ENCODE results near the gene SNAPC4.

DNA sequence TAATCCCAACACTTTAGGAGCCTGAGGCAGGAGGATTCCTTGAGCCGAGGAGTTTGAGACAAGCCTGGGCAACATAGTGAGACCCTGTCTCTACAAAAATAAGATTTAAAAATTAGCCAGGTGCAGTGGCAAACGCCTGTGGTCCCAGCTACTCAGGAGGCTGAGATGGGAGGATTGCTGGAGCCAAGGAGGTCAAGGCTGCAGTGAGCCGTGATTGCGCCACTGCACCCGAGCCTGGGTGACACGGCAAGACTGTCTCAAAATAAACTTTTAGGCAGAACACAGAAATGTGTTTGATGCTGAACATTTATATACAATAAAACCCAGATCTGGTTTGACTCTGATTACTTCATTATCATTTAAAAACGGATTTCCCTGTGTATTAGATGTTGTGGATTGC is 5.5 kb upstream of the SNAPC4 start:
- no peak for TF ChIP-seq POLR2A (IDR thresholded peaks at IDR 0.05)
- no peak for TF ChIP-seq POLR2AphosphoS5 (IDR thresholded peaks at IDR 0.05)

Data from transverse colon (tissue), 3 donors.